Activated CD8-positive, alpha-beta memory T cell treated with anti-CD3 and anti-CD28 coated beads, Interleukin-2, amount 50 U/mL, for 24 hours (primary cell): ENCODE data around the gene SLC37A1.

Source experiments
- DNase-seq: peaks from one replicate; pipeline ENCODE4 v3.0.0-alpha.2; 2020; ENCODE audit errors: extremely low read depth

SLC37A1 gene

GRCh38 chr21:42561762-42562650, 48.4 kb downstream of the SLC37A1 start:
- no peak for DNase-seq

- no peak for DNase-seq
These were observed 49.2 kb downstream of the SLC37A1 start for GRCh38 chr21:42562816-42563215.

GRCh38 chr21:42563261-42563660, 49.6 kb downstream of the SLC37A1 start:
- no peak for DNase-seq

GRCh38 chr21:42563686-42564085, 50.0 kb downstream of the SLC37A1 start:
- DNase-seq, result no peak

- DNase-seq, result no peak
These were observed 50.9 kb downstream of the SLC37A1 start for GRCh38 chr21:42564561-42564971.

GRCh38 chr21:42565206-42565810, 51.7 kb downstream of the SLC37A1 start:
- no peak for DNase-seq

GRCh38 chr21:42565886-42566523, 52.4 kb downstream of the SLC37A1 start:
- DNase-seq, result no peak

- no peak for DNase-seq
These were observed 53.0 kb downstream of the SLC37A1 start for GRCh38 chr21:42566524-42567213.

GRCh38 chr21:42567214-42567555, 53.5 kb downstream of the SLC37A1 start:
- no peak for DNase-seq

GRCh38 chr21:42567861-42568260, 54.2 kb downstream of the SLC37A1 start:
- no peak for DNase-seq

- DNase-seq, result no peak
These were observed 54.7 kb downstream of the SLC37A1 start for GRCh38 chr21:42568376-42568775.

GRCh38 chr21:42568866-42569731, 55.4 kb downstream of the SLC37A1 start:
- DNase-seq, result no peak

- DNase-seq, result no peak
These were observed 56.2 kb downstream of the SLC37A1 start for GRCh38 chr21:42569732-42570301.

GRCh38 chr21:42570362-42570761, 56.7 kb downstream of the SLC37A1 start:
- DNase-seq, result no peak

- no peak for DNase-seq
These were observed 57.3 kb downstream of the SLC37A1 start for GRCh38 chr21:42570841-42571387.

GRCh38 chr21:42571391-42572150, 57.9 kb downstream of the SLC37A1 start:
- DNase-seq, result no peak

GRCh38 chr21:42572906-42573495, 59.3 kb downstream of the SLC37A1 start:
- DNase-seq, result no peak

GRCh38 chr21:42574234-42575027, 60.8 kb downstream of the SLC37A1 start:
- no peak for DNase-seq

- no peak for DNase-seq
These were observed 61.5 kb downstream of the SLC37A1 start for GRCh38 chr21:42575111-42575510.
